Sigmoid colon (tissue), 7 donors: ENCODE measurements around the gene TM9SF2. TPM values are rescaled to one million over a fixed set of nuclear protein-coding genes. Genes with fewer than 3 reads are reported as not detected.

Experiments
- DNase-seq: peaks from one replicate; pipeline ENCODE4 v3.0.0-alpha.2; 2019
- H3K27ac ChIP-seq, 4 donors: fragments of 200-600 bp; sonication (generic); one replicate each; pipeline ENCODE4 v1.5.1; 2016 to 2019; ENCODE audit warnings: mild to moderate bottlenecking in 1 of 4
- H3K27me3 ChIP-seq, 3 donors: fragments of 200-600 bp; sonication (generic); one replicate each; pipeline ENCODE4 v1.5.1; 2019; ENCODE audit warnings: mild to moderate bottlenecking in 1 of 3
- H3K36me3 ChIP-seq, 4 donors: fragments of 200-600 bp; sonication (generic); one replicate each; pipeline ENCODE4 v1.5.1; 2016 to 2019
- H3K4me1 ChIP-seq, 4 donors: fragments of 200-600 bp; sonication (generic); one replicate each; pipeline ENCODE4 v1.5.1; 2017 to 2019
- H3K4me3 ChIP-seq, 4 donors: fragments of 200-600 bp; sonication (generic); one replicate each; pipeline ENCODE4 v1.5.1; 2017 to 2019; ENCODE audit warnings: mild to moderate bottlenecking in 2 of 4, moderate library complexity in 1 of 4
- H3K9me3 ChIP-seq, 4 donors: fragments of 200-600 bp in 3 of 4; sonication (generic) in 3 of 4; one replicate each; pipeline versions ENCODE4 v1.5.1 to v1.6.1; 2013 to 2019
- CTCF ChIP-seq, 4 experiments: fragments of 450-650 bp in 3 of 4; fragments of 200-600 bp in 1 of 4; IDR thresholded peaks; one replicate each; pipeline ENCODE4 v1.5.1; 2016 to 2019; ENCODE audit warnings: antibody characterized with exemption in 4 of 4, mild to moderate bottlenecking in 3 of 4, moderate library complexity in 2 of 4
- EP300 ChIP-seq, 4 donors: sonication (generic); formaldehyde crosslinking; IDR thresholded peaks; one replicate each; pipeline ENCODE4 v1.6.1; 2017; ENCODE audit warnings: antibody characterized with exemption in 4 of 4
- POLR2A ChIP-seq, 2 donors: fragments of 450-650 bp; IDR thresholded peaks; one replicate each; pipeline ENCODE4 v1.6.1; 2016; ENCODE audit warnings: antibody characterized with exemption in 2 of 2, mild to moderate bottlenecking in 2 of 2, moderate library complexity in 2 of 2
- POLR2AphosphoS5 ChIP-seq, 4 donors: sonication (generic); formaldehyde crosslinking; IDR thresholded peaks; one replicate each; pipeline ENCODE4 v1.6.1; 2017; ENCODE audit warnings: antibody characterized with exemption in 4 of 4
- WGBS, 2 donors: extraction: QIAGEN DNeasy Blood & Tissue Kit; methylation state at CpG; one replicate each; pipeline ENCODE4 v1.1.7; 2013; 5-methylcytosine and 5-hydroxymethylcytosine counted together
- intact Hi-C: fragments of 100-400 bp; cut with DNase I; formaldehyde crosslinking; loops from one replicate; pipeline ENCODE4 v1.15.1; 2023
- polyA plus RNA-seq, 3 donors: library from polyadenylated mRNA; stranded (reverse); fragments of 200-250 nt; gene quantifications; one replicate each; pipeline ENCODE4 v1.2.3, GENCODE V29; 2013
- total RNA-seq, 4 donors: library from RNA; depleted of rRNA; stranded (reverse); fragments of >200 nt; gene quantifications; one replicate each; pipeline ENCODE4 v1.1.0, GENCODE V29; 2016
- donor health status: healthy with polysubstance abuse.
- donor health status: Bipolar disorder and iron deficiency.
- donor health status: healthy.

The TM9SF2 gene
- total and polyA plus RNA-seq, 7 donors = 21.6 to 110 (median 61.6) TPM

GRCh38 chr13:99546878-99547277 lies 45.6 kb downstream of the TM9SF2 start:
- Histone ChIP-seq H3K27me3 (no peaks in the 10 kb centered on the region), H3K9me3 (no peaks in the 10 kb centered on the region), H3K36me3 (peaks cover 6 to 95% (median 35%) of the 10 kb centered on the region in 4 donors), H3K27ac (no peak overlapping the region), H3K4me3 (no peak overlapping the region), H3K4me1 (no peaks in the 10 kb centered on the region)
- no peak for TF ChIP-seq EP300 (IDR thresholded peaks at IDR 0.05)
- TF ChIP-seq POLR2AphosphoS5 (IDR thresholded peaks at IDR 0.05) = no peak
- no peak for TF ChIP-seq POLR2A (IDR thresholded peaks at IDR 0.05)
- no peak for TF ChIP-seq CTCF (IDR thresholded peaks at IDR 0.05)
- WGBS, 2 donors = 82 to 91% methylated on average over 7 of the region's 7 CpGs
- intact Hi-C loops = no loop called here
- DNase-seq = no peak

- no peaks in the 10 kb centered on the region for H3K4me1 ChIP-seq
- no peak overlapping the region for H3K4me3 ChIP-seq
- no peaks in the 10 kb centered on the region for H3K27me3 ChIP-seq
- peaks cover 6 to 95% (median 39%) of the 10 kb centered on the region in 4 donors for H3K36me3 ChIP-seq
- intact Hi-C loops = no loop called here
- no peak overlapping the region for H3K27ac ChIP-seq
- H3K9me3 ChIP-seq = no peaks in the 10 kb centered on the region
- TF ChIP-seq EP300 (IDR thresholded peaks at IDR 0.05) (no peak), POLR2AphosphoS5 (IDR thresholded peaks at IDR 0.05) (no peak), POLR2A (IDR thresholded peaks at IDR 0.05) (no peak), CTCF (IDR thresholded peaks at IDR 0.05) (no peak)
- no peak for DNase-seq
- 73 to 75% methylated on average over 4 of the region's 4 CpGs for WGBS, 2 donors
Measured at GRCh38 chr13:99548448-99548847, 47.2 kb downstream of the TM9SF2 start.

GRCh38 chr13:99553033-99553432 lies 51.8 kb downstream of the TM9SF2 start:
- peaks cover 6 to 85% (median 22%) of the 10 kb centered on the region in 4 donors for H3K36me3 ChIP-seq
- peaks cover 0 to under 1% (median 0%) of the 10 kb centered on the region in 4 donors for H3K4me1 ChIP-seq
- WGBS, 2 donors = 79% methylated on average over 5 of the region's 5 CpGs
- H3K4me3 ChIP-seq = no peak overlapping the region
- TF ChIP-seq EP300 (IDR thresholded peaks at IDR 0.05) = no peak
- no peak for TF ChIP-seq POLR2A (IDR thresholded peaks at IDR 0.05)
- TF ChIP-seq CTCF (IDR thresholded peaks at IDR 0.05) = no peak
- TF ChIP-seq POLR2AphosphoS5 (IDR thresholded peaks at IDR 0.05) = no peak
- DNase-seq = no peak
- no peak overlapping the region for H3K27ac ChIP-seq
- no peaks in the 10 kb centered on the region for H3K9me3 ChIP-seq
- intact Hi-C loops = no loop called here
- H3K27me3 ChIP-seq = no peaks in the 10 kb centered on the region

- no peaks in the 10 kb centered on the region for H3K9me3 ChIP-seq
- WGBS, 2 donors = 70 to 76% methylated on average over 5 of the region's 5 CpGs
- no peak overlapping the region for H3K27ac ChIP-seq
- peaks cover 0 to 72% (median 13%) of the 10 kb centered on the region in 4 donors for H3K36me3 ChIP-seq
- H3K27me3 ChIP-seq = no peaks in the 10 kb centered on the region
- no peak for TF ChIP-seq POLR2A (IDR thresholded peaks at IDR 0.05)
- no peak for TF ChIP-seq POLR2AphosphoS5 (IDR thresholded peaks at IDR 0.05)
- TF ChIP-seq EP300 (IDR thresholded peaks at IDR 0.05) = no peak
- TF ChIP-seq CTCF (IDR thresholded peaks at IDR 0.05) = no peak
- intact Hi-C loops = no loop called here
- peaks cover 0 to 17% (median 11%) of the 10 kb centered on the region in 4 donors for H3K4me1 ChIP-seq
- H3K4me3 ChIP-seq = no peak overlapping the region
- no peak for DNase-seq
Measured at GRCh38 chr13:99555149-99555548, 53.9 kb downstream of the TM9SF2 start.

GRCh38 chr13:99556867-99557443 lies 55.7 kb downstream of the TM9SF2 start:
- Histone ChIP-seq H3K4me1 (peaks cover 0 to 17% (median 11%) of the 10 kb centered on the region in 4 donors), H3K36me3 (peaks cover 0 to 70% (median 6%) of the 10 kb centered on the region in 4 donors), H3K27ac (no peak overlapping the region), H3K4me3 (no peak overlapping the region), H3K27me3 (no peaks in the 10 kb centered on the region), H3K9me3 (no peaks in the 10 kb centered on the region)
- TF ChIP-seq POLR2AphosphoS5 (IDR thresholded peaks at IDR 0.05) (no peak), CTCF (IDR thresholded peaks at IDR 0.05) (no peak), EP300 (IDR thresholded peaks at IDR 0.05) (no peak), POLR2A (IDR thresholded peaks at IDR 0.05) (no peak)
- no peak for DNase-seq
- intact Hi-C loops = no loop called here
- WGBS, 2 donors = 94% methylated on average over 7 of the region's 7 CpGs
